GM13976 (cell line): Measurements from ENCODE around the gene CDK14.
"Not testable (repeated sequence)": the region's sequence is repeated elsewhere in the genome, so short reads cannot be mapped to it uniquely, and the experiment has no call there.

Source experiments
- DNase-seq: peaks from one replicate; pipeline ENCODE4 v3.0.0; 2012; ENCODE audit warnings: low spot score
- CTCF ChIP-seq: IDR thresholded peaks from 2 replicates; pipeline ENCODE4 v1.5.1; 2012; ENCODE audit warnings: borderline replicate concordance, mild to moderate bottlenecking; ENCODE audit not compliant: insufficient read depth; ENCODE audit errors: extremely low read depth, missing control alignments, control extremely low read depth
- in situ Hi-C: fragments of 300-500 bp; cut with MboI; formaldehyde crosslinking; loops from one replicate; pipeline ENCODE4 v1.12.0; 2022; ENCODE audit warnings: low sequenced_read_pairs, mixed read lengths, inconsistent platforms; ENCODE audit not compliant: unreplicated experiment

CDK14 gene

GRCh38 chr7:91165006-91165845, 569.1 kb downstream of the CDK14 start:
- TF ChIP-seq CTCF: no peak
- DNase-seq: peak; percentile 40
- in situ Hi-C loops: no loop called here

- no peak for DNase-seq
- TF ChIP-seq CTCF: no peak
- in situ Hi-C loops: no loop called here
Measured at GRCh38 chr7:91165846-91166230, 569.7 kb downstream of the CDK14 start.

GRCh38 chr7:91168871-91169829, 573.0 kb downstream of the CDK14 start:
- no peak for DNase-seq
- in situ Hi-C loops: no loop called here
- TF ChIP-seq CTCF: no peak

GRCh38 chr7:91169830-91170191, 573.7 kb downstream of the CDK14 start:
- DNase-seq: no peak
- in situ Hi-C loops: no loop called here
- TF ChIP-seq CTCF: no peak

GRCh38 chr7:91173265-91173664, 577.1 kb downstream of the CDK14 start:
- in situ Hi-C loops, DNase-seq: not testable (repeated sequence)

GRCh38 chr7:91180746-91181145, 584.6 kb downstream of the CDK14 start:
- no peak for TF ChIP-seq CTCF
- DNase-seq: no peak
- in situ Hi-C loops: no loop called here

GRCh38 chr7:91181949-91182348, 585.8 kb downstream of the CDK14 start:
- in situ Hi-C loops: no loop called here
- TF ChIP-seq CTCF: no peak
- DNase-seq: no peak
